Spinal cord (tissue), 10 donors: ENCODE results near the gene CASP10. TPM values are rescaled to one million over a fixed set of nuclear protein-coding genes. Genes with fewer than 3 reads are reported as not detected.
"Not testable (repeated sequence)": the region's sequence is repeated elsewhere in the genome, so short reads cannot be mapped to it uniquely, and the experiment has no call there.

Experiments
- DNase-seq, 6 donors: peaks; one replicate each; pipeline versions ENCODE4 v3.0.0 to v3.0.0-alpha.2; 2013 to 2015; ENCODE audit warnings: low spot score in 6 of 6, low read depth in 4 of 6
- H3K27ac ChIP-seq: one replicate; pipeline ENCODE4 v1.5.1; 2013; ENCODE audit warnings: low read depth, low read length, control low read depth
- H3K27me3 ChIP-seq: one replicate; pipeline ENCODE4 v1.6.1; 2013; ENCODE audit warnings: low read length; ENCODE audit not compliant: control insufficient read depth, insufficient read depth
- H3K36me3 ChIP-seq: one replicate; pipeline ENCODE4 v1.6.1; 2013; ENCODE audit warnings: low read length; ENCODE audit not compliant: control insufficient read depth, insufficient read depth
- H3K4me1 ChIP-seq: one replicate; pipeline ENCODE4 v1.6.1; 2013; ENCODE audit warnings: low read length; ENCODE audit not compliant: control insufficient read depth, insufficient read depth
- H3K4me3 ChIP-seq: one replicate; pipeline ENCODE4 v1.5.1; 2013; ENCODE audit warnings: low read depth, low read length, control low read depth
- H3K9me3 ChIP-seq: one replicate; pipeline ENCODE4 v1.6.1; 2013; ENCODE audit warnings: low read length; ENCODE audit not compliant: control insufficient read depth, insufficient read depth
- WGBS: methylation state at CpG from one replicate; pipeline ENCODE4 v1.1.5; 2013; ENCODE audit warnings: missing lambda C conversion rate; ENCODE audit not compliant: insufficient coverage; 5-methylcytosine and 5-hydroxymethylcytosine counted together
- polyA plus RNA-seq, 2 donors: library from polyadenylated mRNA; unstranded; fragments of 120-200 nt; gene quantifications; one replicate each; pipeline ENCODE4 v1.2.1, GENCODE V29; 2013; ENCODE audit not compliant: insufficient read length in 2 of 2
- total RNA-seq, 2 donors: library from RNA; depleted of rRNA in 1 of 2; stranded (reverse); fragments of 120-200 nt in 1 of 2; fragments of >200 nt in 1 of 2; gene quantifications; one replicate each; pipeline versions ENCODE4 v1.2.3 to v1.2.4, GENCODE V29; 2013 to 2014
- donor health status: healthy.

The CASP10 gene
- total and polyA plus RNA-seq, 4 donors, result 2.8 to 8.7 (median 6.5) TPM

GRCh38 chr2:201172279-201172678 is 10.7 kb upstream of the CASP10 start:
- no CpG with 5 or more reads among the region's 2 CpGs for WGBS
- H3K9me3 ChIP-seq, result no peaks in the 10 kb centered on the region

GRCh38 chr2:201174687-201175086 is 8.3 kb upstream of the CASP10 start:
- Histone ChIP-seq H3K4me1 (no peaks in the 10 kb centered on the region), H3K27ac (no peak overlapping the region), H3K27me3 (no peaks in the 10 kb centered on the region), H3K4me3 (no peak overlapping the region), H3K36me3 (peaks cover 2% of the 10 kb centered on the region), H3K9me3 (peaks cover 1% of the 10 kb centered on the region)
- 0% methylated on average over 1 of the region's 1 CpG for WGBS
- DNase-seq, result no peak

More at GRCh38 chr2:201172279-201172678, 10.7 kb upstream of the CASP10 start:
- Histone ChIP-seq H3K27ac (no peak overlapping the region), H3K27me3 (no peaks in the 10 kb centered on the region), H3K4me3 (no peak overlapping the region), H3K4me1 (no peaks in the 10 kb centered on the region), H3K36me3 (peaks cover under 1% of the 10 kb centered on the region)
- no peak for DNase-seq

DNA sequence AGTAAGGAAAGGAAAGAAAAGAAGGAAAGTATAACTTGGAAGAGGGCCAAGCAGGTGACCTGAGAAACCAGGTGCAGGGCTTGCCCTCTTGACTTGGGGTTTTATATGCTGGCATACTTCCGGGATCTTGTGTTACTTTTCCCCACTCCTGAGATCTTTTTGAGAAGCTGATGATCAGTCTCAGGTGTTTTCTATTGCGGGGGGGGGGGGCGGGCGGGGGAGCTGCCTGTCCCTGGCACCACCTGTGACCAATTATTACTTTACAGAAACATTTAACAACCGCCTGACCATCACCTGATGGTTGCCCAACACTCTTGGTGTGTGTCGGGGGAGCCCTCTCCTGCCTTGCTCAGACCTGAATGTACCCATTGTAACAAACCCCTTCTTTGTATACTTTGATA is 6.9 kb upstream of the CASP10 start:
- no peak overlapping the region for H3K4me3 ChIP-seq
- H3K27ac ChIP-seq, result no peak overlapping the region
- no peaks in the 10 kb centered on the region for H3K27me3 ChIP-seq
- no peaks in the 10 kb centered on the region for H3K4me1 ChIP-seq
- peaks cover 2% of the 10 kb centered on the region for H3K36me3 ChIP-seq
- 60% methylated on average over 1 of the region's 6 CpGs for WGBS
- no peak for DNase-seq
- peaks cover 1% of the 10 kb centered on the region for H3K9me3 ChIP-seq

GRCh38 chr2:201180010-201180409 is 2.9 kb upstream of the CASP10 start:
- H3K36me3 ChIP-seq, result peaks cover 2% of the 10 kb centered on the region
- no peaks in the 10 kb centered on the region for H3K27me3 ChIP-seq
- DNase-seq, result no peak
- WGBS, result no CpG with 5 or more reads among the region's 3 CpGs
- H3K4me3 ChIP-seq, result no peak overlapping the region
- peaks cover 1% of the 10 kb centered on the region for H3K9me3 ChIP-seq
- no peak overlapping the region for H3K27ac ChIP-seq
- no peaks in the 10 kb centered on the region for H3K4me1 ChIP-seq

- H3K4me1 ChIP-seq, result no peaks in the 10 kb centered on the region
- H3K27ac ChIP-seq, result peak overlapping the region; percentile 35
- no peaks in the 10 kb centered on the region for H3K27me3 ChIP-seq
- no peak for DNase-seq
- WGBS, result 100% methylated on average over 1 of the region's 4 CpGs
- H3K4me3 ChIP-seq, result peak overlapping the region; percentile 26
- H3K9me3 ChIP-seq, result no peaks in the 10 kb centered on the region
- no peaks in the 10 kb centered on the region for H3K36me3 ChIP-seq
These were observed 405 bp downstream of the CASP10 start for GRCh38 chr2:201183365-201183727.

DNA sequence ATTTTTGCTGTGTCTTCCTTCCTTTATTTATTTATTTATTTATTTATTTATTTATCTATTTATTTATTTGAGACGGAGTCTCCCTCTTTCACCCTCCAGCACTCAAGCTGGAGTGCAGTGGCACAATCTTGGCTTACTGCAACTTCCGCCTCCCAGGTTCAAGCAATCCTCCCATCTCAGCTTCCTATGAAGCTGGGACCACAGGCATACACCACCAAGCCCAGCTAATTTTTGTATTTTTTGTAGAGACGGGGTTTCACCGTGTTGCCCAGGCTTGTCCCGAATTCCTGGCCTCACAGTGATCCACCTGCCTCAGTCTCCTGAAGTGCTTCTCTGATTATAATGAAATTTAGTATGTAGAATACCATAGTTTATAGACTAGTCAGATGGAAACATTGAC is 894 bp downstream of the CASP10 start:
- not testable (repeated sequence) for H3K36me3 ChIP-seq, H3K27ac ChIP-seq, DNase-seq, H3K9me3 ChIP-seq, H3K27me3 ChIP-seq, H3K4me1 ChIP-seq
- peak overlapping the region; percentile 5 for H3K4me3 ChIP-seq
- 100% methylated on average over 1 of the region's 5 CpGs for WGBS

DNA sequence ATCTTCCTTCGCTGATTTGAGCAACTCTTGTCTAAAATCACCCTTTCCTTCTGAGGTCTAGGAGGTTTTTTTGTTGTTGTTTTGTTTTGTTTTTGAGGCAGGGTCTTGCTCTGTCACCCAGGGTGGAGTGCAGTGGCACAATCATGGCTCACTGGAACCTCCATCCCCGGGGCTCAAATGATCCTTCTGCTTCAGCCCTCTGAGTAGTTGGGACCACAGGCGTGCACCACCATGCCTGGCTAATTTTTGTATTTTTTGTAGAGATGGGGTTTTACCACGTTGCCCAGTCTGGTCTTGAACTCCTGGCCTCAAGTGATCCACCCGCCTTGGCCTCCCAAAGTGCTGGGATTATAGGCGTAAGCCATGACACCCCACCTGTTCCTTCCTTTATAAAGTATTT is 1.3 kb downstream of the CASP10 start:
- H3K27ac ChIP-seq, H3K4me1 ChIP-seq, DNase-seq, H3K9me3 ChIP-seq, H3K27me3 ChIP-seq, H3K36me3 ChIP-seq: not testable (repeated sequence)
- H3K4me3 ChIP-seq, result peak overlapping the region; percentile 5
- WGBS, result 83% methylated on average over 1 of the region's 6 CpGs

DNA sequence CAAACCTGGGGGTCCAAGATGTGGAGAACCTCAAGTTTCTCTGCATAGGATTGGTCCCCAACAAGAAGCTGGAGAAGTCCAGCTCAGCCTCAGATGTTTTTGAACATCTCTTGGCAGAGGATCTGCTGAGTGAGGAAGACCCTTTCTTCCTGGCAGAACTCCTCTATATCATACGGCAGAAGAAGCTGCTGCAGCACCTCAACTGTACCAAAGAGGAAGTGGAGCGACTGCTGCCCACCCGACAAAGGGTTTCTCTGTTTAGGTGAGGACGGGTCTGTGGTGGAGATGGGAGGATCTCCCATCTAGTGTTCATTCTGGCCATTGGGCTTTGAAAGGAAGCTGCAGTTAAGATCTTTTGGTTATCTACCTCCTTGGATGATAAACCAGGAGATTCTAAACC is 2.9 kb downstream of the CASP10 start:
- Histone ChIP-seq H3K27ac (no peak overlapping the region), H3K36me3 (no peaks in the 10 kb centered on the region), H3K4me1 (no peaks in the 10 kb centered on the region), H3K4me3 (no peak overlapping the region), H3K27me3 (no peaks in the 10 kb centered on the region), H3K9me3 (no peaks in the 10 kb centered on the region)
- no peak for DNase-seq
- WGBS, result 83% methylated on average over 2 of the region's 4 CpGs

- H3K27ac ChIP-seq, result no peak overlapping the region
- H3K9me3 ChIP-seq, result no peaks in the 10 kb centered on the region
- no peak for DNase-seq
- H3K4me1 ChIP-seq, result no peaks in the 10 kb centered on the region
- no peak overlapping the region for H3K4me3 ChIP-seq
- no peaks in the 10 kb centered on the region for H3K27me3 ChIP-seq
- WGBS, result 71% methylated on average over 1 of the region's 5 CpGs
- H3K36me3 ChIP-seq, result no peaks in the 10 kb centered on the region
These were observed 4.0 kb downstream of the CASP10 start for GRCh38 chr2:201186982-201187381.

DNA sequence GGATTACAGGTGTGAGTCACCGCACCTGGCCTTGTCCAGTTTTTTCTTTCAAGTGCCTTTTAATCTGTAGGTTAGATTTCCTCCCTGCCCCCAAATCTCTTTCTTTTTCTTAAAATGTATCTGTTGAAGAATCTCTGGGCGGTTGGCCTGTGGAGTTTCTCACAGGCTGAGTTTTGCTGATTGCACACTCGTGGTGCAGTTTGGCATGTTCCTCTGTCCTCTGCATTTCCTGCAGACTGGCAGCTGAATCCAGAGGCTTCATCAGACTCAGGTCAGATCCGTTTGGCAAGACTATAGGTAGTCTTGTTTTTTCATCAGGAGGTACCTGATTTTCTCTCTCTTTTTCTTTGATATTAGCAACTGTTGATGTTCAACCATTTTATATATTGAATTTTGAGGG is 5.5 kb downstream of the CASP10 start:
- Histone ChIP-seq H3K36me3 (no peaks in the 10 kb centered on the region), H3K27me3 (no peaks in the 10 kb centered on the region), H3K4me1 (no peaks in the 10 kb centered on the region), H3K27ac (no peak overlapping the region), H3K9me3 (no peaks in the 10 kb centered on the region), H3K4me3 (no peak overlapping the region)
- DNase-seq, result no peak
- 95% methylated on average over 2 of the region's 4 CpGs for WGBS
